ENCODE measurements around the gene FBN2.

DNA sequence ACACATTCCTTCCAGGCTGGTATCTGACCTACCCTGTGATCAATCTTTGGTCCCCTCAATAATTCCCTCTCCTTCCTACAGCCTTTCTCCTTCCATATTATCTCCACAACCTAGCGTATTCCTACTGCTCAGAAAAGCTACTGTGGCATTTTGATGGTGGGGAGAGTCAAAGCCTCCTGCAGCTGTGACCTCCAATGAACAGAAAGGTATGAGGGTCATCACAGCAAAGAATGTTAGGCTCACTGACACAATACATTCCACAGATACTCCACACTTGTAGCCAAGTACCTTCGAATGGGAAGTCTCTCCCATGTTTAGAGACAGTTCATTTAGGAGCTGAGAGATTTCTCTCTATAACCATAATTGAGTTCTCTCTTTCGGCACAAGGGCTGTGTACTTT is 5.9 kb downstream of the FBN2 start:
- TF ChIP-seq, protein P1, sequence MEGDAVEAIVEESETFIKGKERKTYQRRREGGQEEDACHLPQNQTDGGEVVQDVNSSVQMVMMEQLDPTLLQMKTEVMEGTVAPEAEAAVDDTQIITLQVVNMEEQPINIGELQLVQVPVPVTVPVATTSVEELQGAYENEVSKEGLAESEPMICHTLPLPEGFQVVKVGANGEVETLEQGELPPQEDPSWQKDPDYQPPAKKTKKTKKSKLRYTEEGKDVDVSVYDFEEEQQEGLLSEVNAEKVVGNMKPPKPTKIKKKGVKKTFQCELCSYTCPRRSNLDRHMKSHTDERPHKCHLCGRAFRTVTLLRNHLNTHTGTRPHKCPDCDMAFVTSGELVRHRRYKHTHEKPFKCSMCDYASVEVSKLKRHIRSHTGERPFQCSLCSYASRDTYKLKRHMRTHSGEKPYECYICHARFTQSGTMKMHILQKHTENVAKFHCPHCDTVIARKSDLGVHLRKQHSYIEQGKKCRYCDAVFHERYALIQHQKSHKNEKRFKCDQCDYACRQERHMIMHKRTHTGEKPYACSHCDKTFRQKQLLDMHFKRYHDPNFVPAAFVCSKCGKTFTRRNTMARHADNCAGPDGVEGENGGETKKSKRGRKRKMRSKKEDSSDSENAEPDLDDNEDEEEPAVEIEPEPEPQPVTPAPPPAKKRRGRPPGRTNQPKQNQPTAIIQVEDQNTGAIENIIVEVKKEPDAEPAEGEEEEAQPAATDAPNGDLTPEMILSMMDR (IDR thresholded peaks at IDR 0.05): no peak
- TF ChIP-seq POLR2A (IDR thresholded peaks at IDR 0.05) (no peak), EP300 (IDR thresholded peaks at IDR 0.05) (no peak)
